GM12872 (cell line): ENCODE results near the gene GAL3ST2.

Experiments
- TF ChIP-seq, protein P1 (sequence below): IDR thresholded peaks from 3 replicates; pipeline ENCODE4 v1.5.1; 2011; ENCODE audit warnings: low read depth, mild to moderate bottlenecking, low read length, moderate library complexity; ENCODE audit not compliant: insufficient read depth

The GAL3ST2 gene

DNA sequence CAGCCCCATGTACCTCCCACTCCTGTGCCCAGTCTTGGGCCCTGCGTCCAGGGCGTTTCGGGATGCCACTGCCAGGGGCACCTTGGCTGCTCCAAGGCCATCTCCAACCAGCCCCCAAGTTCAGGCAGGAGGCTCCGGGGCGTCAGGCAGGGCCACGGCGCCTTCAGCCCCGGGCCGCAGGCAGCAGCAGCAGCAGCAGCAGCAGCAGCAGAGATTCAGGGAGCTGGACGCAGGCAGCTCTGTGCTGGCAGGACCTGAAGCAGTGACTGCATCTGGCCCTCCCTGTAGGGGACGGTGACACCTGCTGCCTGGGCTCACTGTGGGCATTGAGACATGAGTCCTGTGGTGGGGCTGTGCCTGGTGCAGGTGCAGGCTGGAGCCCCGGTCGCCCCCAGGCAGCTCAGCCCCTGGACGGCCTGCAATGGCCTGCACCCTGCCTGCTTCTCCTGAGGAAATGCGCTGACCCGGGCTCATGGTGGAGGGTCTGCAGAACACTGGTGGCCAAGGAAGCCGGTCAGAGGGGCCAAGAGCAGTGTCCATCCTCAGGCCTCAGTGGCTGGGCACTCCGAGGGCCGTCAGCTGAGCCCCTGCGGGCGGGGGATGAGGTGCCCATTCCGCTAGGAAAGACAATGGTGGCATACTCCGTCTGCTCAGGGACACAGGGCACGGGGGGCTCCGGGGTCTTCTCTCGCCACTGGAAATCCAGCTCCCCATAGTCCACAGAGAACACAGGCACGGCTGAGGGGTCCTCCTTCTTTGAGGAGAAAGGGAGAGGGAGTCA, 74.1 kb downstream of the GAL3ST2 start:
- TF ChIP-seq, protein P1, sequence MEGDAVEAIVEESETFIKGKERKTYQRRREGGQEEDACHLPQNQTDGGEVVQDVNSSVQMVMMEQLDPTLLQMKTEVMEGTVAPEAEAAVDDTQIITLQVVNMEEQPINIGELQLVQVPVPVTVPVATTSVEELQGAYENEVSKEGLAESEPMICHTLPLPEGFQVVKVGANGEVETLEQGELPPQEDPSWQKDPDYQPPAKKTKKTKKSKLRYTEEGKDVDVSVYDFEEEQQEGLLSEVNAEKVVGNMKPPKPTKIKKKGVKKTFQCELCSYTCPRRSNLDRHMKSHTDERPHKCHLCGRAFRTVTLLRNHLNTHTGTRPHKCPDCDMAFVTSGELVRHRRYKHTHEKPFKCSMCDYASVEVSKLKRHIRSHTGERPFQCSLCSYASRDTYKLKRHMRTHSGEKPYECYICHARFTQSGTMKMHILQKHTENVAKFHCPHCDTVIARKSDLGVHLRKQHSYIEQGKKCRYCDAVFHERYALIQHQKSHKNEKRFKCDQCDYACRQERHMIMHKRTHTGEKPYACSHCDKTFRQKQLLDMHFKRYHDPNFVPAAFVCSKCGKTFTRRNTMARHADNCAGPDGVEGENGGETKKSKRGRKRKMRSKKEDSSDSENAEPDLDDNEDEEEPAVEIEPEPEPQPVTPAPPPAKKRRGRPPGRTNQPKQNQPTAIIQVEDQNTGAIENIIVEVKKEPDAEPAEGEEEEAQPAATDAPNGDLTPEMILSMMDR: no peak

- TF ChIP-seq, protein P1: no peak
Observed at GRCh38 chr2:241851325-241852115, 74.9 kb downstream of the GAL3ST2 start.

DNA sequence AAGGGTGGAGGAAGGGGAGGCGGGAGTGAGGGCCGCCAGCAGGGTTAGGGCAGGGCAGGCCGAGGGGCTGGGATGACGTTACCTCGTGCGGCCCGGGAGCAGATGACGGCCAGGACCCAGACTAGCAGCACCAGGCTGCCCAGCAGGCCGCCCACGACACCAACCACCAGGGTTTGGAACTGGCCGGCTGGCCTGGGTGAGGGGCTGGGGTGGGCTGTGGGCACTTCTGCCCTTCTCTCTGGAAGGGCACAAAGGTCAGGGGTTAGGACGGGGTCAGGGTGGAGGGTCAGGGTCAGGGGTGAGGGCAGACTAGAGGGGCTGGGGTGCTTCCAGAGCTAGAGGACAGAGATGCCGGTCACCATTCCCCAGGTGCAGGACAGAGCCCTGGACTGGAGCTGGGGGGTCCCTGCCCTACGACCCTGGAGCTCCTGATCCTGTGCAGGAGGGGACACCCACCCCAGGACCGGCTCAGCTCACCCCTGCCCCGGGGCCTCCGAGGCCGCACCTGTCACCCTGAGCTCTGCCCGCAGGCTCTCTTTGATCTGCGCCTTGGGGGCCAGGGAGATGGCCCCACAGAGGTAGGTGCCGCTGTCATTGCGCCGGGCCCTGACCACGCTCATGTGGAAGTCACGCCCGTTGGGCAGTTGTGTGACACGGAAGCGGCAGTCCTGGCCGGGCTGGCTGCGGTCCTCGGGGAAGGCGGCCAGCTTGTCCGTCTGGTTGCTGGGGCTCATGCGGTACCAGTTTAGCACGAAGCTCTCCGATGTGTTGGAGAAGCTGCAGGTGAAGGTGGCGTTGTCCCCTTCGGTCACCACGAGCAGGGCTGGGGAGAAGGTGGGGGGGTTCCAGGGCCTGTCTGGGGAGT, 75.7 kb downstream of the GAL3ST2 start:
- TF ChIP-seq, protein P1: no peak

DNA sequence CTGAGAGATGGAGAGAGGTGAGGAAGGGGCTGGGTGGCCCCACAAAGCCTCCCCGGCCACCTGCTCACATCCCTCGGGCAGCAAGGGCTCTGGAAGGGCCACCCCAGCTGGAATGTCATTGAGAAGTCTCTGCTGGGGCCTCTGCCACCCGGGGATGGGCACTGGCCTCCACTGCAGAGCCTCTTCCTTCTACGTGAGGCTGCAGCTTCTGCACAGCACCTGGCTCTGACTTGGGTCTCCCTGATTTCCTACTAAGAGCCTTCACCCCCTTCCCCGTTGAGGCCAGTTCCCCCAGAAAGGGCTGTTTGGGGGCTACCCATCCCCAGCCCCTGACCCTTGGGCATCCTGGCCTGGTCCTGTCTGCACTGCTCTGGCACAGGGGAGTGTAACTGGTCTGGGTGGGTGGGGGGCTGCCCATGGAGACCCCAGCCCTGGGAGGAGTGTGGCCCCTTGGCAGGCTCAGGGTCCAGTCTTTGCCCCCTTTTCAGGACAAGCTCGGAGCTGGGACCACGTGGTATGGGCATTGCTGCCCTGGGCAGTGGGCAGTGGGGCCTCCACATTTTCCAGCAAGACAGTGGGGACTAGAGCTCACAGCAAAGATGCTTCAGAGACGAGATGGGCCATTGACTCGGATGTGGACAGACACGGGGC, 76.5 kb downstream of the GAL3ST2 start:
- TF ChIP-seq, protein P1: no peak
